22Rv1 (cell line): Measurements from ENCODE around the gene CCL2.

ENCODE experiments used
- ZFX ChIP-seq: fragments of 450-650 bp; IDR thresholded peaks from 2 replicates; pipeline ENCODE4 v1.6.1; 2017; ENCODE audit warnings: antibody characterized with exemption, borderline replicate concordance
- TF ChIP-seq, protein P1 (sequence below): fragments of 450-650 bp; IDR thresholded peaks from 2 replicates; pipeline ENCODE4 v1.5.1; 2017; ENCODE audit warnings: mild to moderate bottlenecking

DNA sequence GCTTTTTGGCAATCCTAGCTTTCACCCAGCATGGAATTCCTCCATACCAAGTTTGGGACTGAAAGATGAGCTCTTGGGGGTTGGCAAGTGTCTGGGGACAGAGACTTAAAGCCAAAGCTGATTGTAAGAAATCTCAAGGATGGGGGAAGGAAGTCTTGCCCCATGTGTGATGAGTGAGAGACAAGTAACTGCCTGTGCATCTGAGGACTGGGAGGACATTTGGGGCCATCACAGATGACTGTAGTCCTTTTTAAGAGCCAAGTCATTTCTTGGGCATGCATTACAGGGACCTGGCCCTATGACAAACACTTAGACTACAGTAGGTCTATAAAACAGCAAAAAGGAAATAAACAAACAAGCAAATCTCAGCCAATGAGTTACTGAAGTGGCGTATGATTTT lies 36.3 kb upstream of the CCL2 start:
- TF ChIP-seq, protein P1, sequence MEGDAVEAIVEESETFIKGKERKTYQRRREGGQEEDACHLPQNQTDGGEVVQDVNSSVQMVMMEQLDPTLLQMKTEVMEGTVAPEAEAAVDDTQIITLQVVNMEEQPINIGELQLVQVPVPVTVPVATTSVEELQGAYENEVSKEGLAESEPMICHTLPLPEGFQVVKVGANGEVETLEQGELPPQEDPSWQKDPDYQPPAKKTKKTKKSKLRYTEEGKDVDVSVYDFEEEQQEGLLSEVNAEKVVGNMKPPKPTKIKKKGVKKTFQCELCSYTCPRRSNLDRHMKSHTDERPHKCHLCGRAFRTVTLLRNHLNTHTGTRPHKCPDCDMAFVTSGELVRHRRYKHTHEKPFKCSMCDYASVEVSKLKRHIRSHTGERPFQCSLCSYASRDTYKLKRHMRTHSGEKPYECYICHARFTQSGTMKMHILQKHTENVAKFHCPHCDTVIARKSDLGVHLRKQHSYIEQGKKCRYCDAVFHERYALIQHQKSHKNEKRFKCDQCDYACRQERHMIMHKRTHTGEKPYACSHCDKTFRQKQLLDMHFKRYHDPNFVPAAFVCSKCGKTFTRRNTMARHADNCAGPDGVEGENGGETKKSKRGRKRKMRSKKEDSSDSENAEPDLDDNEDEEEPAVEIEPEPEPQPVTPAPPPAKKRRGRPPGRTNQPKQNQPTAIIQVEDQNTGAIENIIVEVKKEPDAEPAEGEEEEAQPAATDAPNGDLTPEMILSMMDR = no peak
- TF ChIP-seq ZFX = no peak
